ENCODE results near the gene TEPSIN.

The TEPSIN gene

DNA sequence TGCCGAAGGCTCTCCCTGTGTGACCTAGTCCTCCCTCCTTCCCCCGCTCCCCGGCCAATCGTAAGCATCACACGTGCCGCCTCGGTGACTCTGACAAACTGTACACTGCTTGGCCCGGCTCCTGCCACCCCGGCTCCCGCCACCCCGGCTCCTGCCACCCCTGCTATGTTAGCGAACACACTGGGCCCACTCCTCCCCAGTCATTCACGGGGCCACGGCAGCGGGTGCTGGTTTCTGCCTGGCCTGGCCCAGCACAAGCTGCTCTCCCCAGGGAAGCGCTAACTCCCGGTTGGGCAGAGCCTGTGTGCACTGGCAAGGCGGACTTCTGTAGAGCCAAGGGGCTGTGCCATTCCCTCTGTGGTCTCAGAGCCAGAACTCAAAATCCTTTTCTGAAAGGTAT is 22.2 kb upstream of the TEPSIN start:
- Histone ChIP-seq H3K4me3 (IDR thresholded peaks at IDR 0.05; ENCODE audit: insufficient read depth, low read depth, low read length) (no peak overlapping the region), H3K4me2 (no peak overlapping the region), H3K9ac (no peak overlapping the region), H3K79me2 (ENCODE audit: insufficient read depth, low read depth) (no peaks in the 10 kb centered on the region), H4K20me1 (ENCODE audit: insufficient read depth) (no peaks in the 10 kb centered on the region), H3K27ac (no peak overlapping the region), H3K4me1 (ENCODE audit: low read depth, poor library complexity, severe bottlenecking) (no peaks in the 10 kb centered on the region), H3K27me3 (ENCODE audit: insufficient read depth, low read depth) (no peaks in the 10 kb centered on the region), H3K36me3 (ENCODE audit: insufficient read depth) (0 out of 2 replicates have a peak, but pooled peaks cover 3% of the 10 kb centered on the region), H2AFZ (ENCODE audit: low read depth) (no peak overlapping the region)
- TF ChIP-seq, protein P1, sequence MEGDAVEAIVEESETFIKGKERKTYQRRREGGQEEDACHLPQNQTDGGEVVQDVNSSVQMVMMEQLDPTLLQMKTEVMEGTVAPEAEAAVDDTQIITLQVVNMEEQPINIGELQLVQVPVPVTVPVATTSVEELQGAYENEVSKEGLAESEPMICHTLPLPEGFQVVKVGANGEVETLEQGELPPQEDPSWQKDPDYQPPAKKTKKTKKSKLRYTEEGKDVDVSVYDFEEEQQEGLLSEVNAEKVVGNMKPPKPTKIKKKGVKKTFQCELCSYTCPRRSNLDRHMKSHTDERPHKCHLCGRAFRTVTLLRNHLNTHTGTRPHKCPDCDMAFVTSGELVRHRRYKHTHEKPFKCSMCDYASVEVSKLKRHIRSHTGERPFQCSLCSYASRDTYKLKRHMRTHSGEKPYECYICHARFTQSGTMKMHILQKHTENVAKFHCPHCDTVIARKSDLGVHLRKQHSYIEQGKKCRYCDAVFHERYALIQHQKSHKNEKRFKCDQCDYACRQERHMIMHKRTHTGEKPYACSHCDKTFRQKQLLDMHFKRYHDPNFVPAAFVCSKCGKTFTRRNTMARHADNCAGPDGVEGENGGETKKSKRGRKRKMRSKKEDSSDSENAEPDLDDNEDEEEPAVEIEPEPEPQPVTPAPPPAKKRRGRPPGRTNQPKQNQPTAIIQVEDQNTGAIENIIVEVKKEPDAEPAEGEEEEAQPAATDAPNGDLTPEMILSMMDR (conservative IDR thresholded peaks at IDR 0.05; ENCODE audit: low read depth, low read length) = no peak

DNA sequence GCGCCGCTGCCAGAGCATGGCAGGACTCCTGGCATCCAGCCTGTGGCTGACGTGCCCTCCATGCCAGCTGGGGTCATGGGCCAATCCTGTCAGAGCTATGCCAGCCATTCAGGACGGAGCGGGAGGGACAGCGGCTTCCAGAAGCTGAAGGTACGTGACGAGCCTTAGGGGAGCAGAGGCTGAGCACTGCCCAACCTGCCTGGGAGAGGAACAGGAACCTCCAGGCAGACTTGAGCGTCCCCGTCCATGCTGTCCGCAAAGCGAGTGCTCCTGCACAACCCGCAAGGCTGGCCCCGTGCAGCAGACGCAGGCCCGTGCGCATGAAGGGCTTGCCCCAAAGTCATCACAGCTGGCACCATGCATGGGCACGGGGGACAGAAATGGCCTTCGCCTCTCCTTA is 21.8 kb upstream of the TEPSIN start:
- Histone ChIP-seq H3K79me2 (ENCODE audit: insufficient read depth, low read depth) (no peaks in the 10 kb centered on the region), H3K4me3 (IDR thresholded peaks at IDR 0.05; ENCODE audit: insufficient read depth, low read depth, low read length) (no peak overlapping the region), H3K27ac (no peak overlapping the region), H3K4me1 (ENCODE audit: low read depth, poor library complexity, severe bottlenecking) (no peaks in the 10 kb centered on the region), H3K4me2 (no peak overlapping the region), H2AFZ (ENCODE audit: low read depth) (no peak overlapping the region), H4K20me1 (ENCODE audit: insufficient read depth) (no peaks in the 10 kb centered on the region), H3K27me3 (ENCODE audit: insufficient read depth, low read depth) (no peaks in the 10 kb centered on the region), H3K9ac (no peak overlapping the region), H3K36me3 (ENCODE audit: insufficient read depth) (0 out of 2 replicates have a peak, but pooled peaks cover 3% of the 10 kb centered on the region)
- TF ChIP-seq, protein P1 (conservative IDR thresholded peaks at IDR 0.05; ENCODE audit: low read depth, low read length) = no peak

DNA sequence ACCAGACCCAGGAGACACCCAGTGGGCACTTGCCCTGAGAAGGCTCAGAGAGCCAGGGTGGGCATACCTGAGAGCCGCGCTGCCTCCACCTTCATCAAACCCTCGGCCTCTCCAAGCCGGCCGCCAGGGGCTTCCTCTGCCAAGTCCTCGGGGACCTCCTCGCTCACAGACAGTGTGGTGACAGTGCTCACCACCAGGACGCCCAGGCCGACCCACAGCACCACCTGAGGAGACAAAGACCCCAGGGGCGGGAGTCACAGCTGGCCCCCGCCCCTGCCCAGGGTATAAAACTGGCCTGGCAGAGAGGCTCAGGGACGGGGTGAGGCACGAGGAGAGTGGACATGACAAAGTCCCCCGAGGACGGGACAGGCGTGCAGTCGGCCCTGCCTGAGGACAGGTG is 21.3 kb upstream of the TEPSIN start:
- Histone ChIP-seq H3K4me2 (no peak overlapping the region), H3K36me3 (ENCODE audit: insufficient read depth) (0 out of 2 replicates have a peak, but pooled peaks cover 3% of the 10 kb centered on the region), H4K20me1 (ENCODE audit: insufficient read depth) (no peaks in the 10 kb centered on the region), H3K9ac (no peak overlapping the region), H3K4me3 (IDR thresholded peaks at IDR 0.05; ENCODE audit: insufficient read depth, low read depth, low read length) (no peak overlapping the region), H3K79me2 (ENCODE audit: insufficient read depth, low read depth) (no peaks in the 10 kb centered on the region), H3K27me3 (ENCODE audit: insufficient read depth, low read depth) (no peaks in the 10 kb centered on the region), H3K4me1 (ENCODE audit: low read depth, poor library complexity, severe bottlenecking) (no peaks in the 10 kb centered on the region), H3K27ac (no peak overlapping the region), H2AFZ (ENCODE audit: low read depth) (no peak overlapping the region)
- TF ChIP-seq, protein P1 (conservative IDR thresholded peaks at IDR 0.05; ENCODE audit: low read depth, low read length) = no peak

DNA sequence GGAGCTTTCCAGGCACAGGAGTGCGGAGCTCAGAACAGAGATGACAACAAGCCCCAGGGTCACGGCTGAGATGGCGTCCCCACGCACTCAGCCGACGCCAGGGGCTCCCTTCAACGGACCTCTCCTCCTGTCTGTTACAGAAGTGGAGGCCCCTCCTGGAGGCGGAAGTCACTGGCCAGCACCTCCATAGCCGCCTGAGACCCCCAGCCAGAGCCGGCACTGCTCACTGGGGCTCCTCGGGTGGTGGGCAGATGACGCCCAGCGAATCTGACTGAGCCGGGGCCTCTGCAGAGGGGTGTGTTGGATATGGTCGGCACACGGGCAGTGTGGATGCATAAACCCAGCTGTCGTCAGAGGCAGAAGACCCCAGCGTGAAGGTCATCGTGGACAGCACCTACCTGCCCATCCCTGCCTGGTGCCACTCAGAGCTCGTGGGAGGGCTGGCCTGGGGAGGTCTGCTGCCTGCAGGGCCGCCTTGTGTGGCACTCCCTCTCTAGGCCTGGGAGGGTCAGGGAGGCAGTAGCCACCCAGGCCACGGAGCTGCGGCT is 20.3 kb upstream of the TEPSIN start:
- H3K4me3 ChIP-seq (IDR thresholded peaks at IDR 0.05; ENCODE audit: insufficient read depth, low read depth, low read length) = no peak overlapping the region
- no peaks in the 10 kb centered on the region for H3K4me1 ChIP-seq (ENCODE audit: low read depth, poor library complexity, severe bottlenecking)
- no peak overlapping the region for H3K4me2 ChIP-seq
- TF ChIP-seq, protein P1 (conservative IDR thresholded peaks at IDR 0.05; ENCODE audit: low read depth, low read length) = no peak
- H3K79me2 ChIP-seq (ENCODE audit: insufficient read depth, low read depth) = no peaks in the 10 kb centered on the region
- no peaks in the 10 kb centered on the region for H3K27me3 ChIP-seq (ENCODE audit: insufficient read depth, low read depth)
- no peaks in the 10 kb centered on the region for H4K20me1 ChIP-seq (ENCODE audit: insufficient read depth)
- H2AFZ ChIP-seq (ENCODE audit: low read depth) = no peak overlapping the region
- H3K36me3 ChIP-seq (ENCODE audit: insufficient read depth) = no peaks in the 10 kb centered on the region
- no peak overlapping the region for H3K27ac ChIP-seq
- H3K9ac ChIP-seq = no peak overlapping the region
